Muscle of leg (tissue), 11 donors: ENCODE data around the gene MYO7B. TPM values are rescaled to one million over a fixed set of nuclear protein-coding genes. Genes with fewer than 3 reads are reported as not detected.

Source experiments
- DNase-seq: peaks from one replicate; pipeline ENCODE4 v3.0.0; 2013
- H3K27ac ChIP-seq: one replicate; pipeline ENCODE4 v1.5.1; 2013; ENCODE audit warnings: mild to moderate bottlenecking, low read length, control low read depth
- H3K27me3 ChIP-seq: one replicate; pipeline ENCODE4 v1.6.1; 2013; ENCODE audit warnings: low read length; ENCODE audit not compliant: control insufficient read depth, insufficient read depth
- H3K36me3 ChIP-seq: one replicate; pipeline ENCODE4 v1.6.1; 2013; ENCODE audit warnings: low read length; ENCODE audit not compliant: control insufficient read depth, insufficient read depth
- H3K4me1 ChIP-seq: one replicate; pipeline ENCODE4 v1.6.1; 2013; ENCODE audit warnings: low read length; ENCODE audit not compliant: control insufficient read depth, insufficient read depth
- H3K4me3 ChIP-seq: one replicate; pipeline ENCODE4 v1.5.1; 2013; ENCODE audit warnings: low read length, control low read depth
- H3K9me3 ChIP-seq: replicated peaks from 2 replicates; pipeline ENCODE4 v1.6.1; 2013; ENCODE audit warnings: low read depth, low read length; ENCODE audit not compliant: control insufficient read depth
- WGBS: methylation state at CpG from one replicate; pipeline ENCODE4 v1.1.5; 2013; ENCODE audit warnings: missing lambda C conversion rate; ENCODE audit not compliant: insufficient coverage; 5-methylcytosine and 5-hydroxymethylcytosine counted together
- polyA plus RNA-seq, 8 donors: library from polyadenylated mRNA; unstranded; fragments of 120-200 nt; gene quantifications; one replicate each; pipeline versions ENCODE4 v1.2.1 to v1.2.3, GENCODE V29; 2013; ENCODE audit warnings: inconsistent platforms in 1 of 8, low replicate concordance in 1 of 8; ENCODE audit not compliant: insufficient read length in 8 of 8, insufficient read depth in 1 of 8
- total RNA-seq: library from RNA; stranded (reverse); fragments of 120-200 nt; gene quantifications from one replicate; pipeline ENCODE4 v1.2.4, GENCODE V29; 2013

Gene MYO7B
- total and polyA plus RNA-seq, 9 donors = 0.31 to 15.1 (median 0.76) TPM

- no peak overlapping the region for H3K27ac ChIP-seq
- H3K4me1 ChIP-seq = peaks cover 32% of the 10 kb centered on the region
- no peak overlapping the region for H3K4me3 ChIP-seq
- H3K9me3 ChIP-seq = no peaks in the 10 kb centered on the region
- WGBS = 78% methylated on average over 12 of the region's 14 CpGs
- H3K27me3 ChIP-seq = peaks cover 21% of the 10 kb centered on the region
- DNase-seq = no peak
- peaks cover 2% of the 10 kb centered on the region for H3K36me3 ChIP-seq
These were observed 136.2 kb downstream of the MYO7B start for GRCh38 chr2:127671557-127672302.

- 73% methylated on average over 17 of the region's 20 CpGs for WGBS
- no peak overlapping the region for H3K27ac ChIP-seq
- DNase-seq = no peak
- peaks cover 2% of the 10 kb centered on the region for H3K36me3 ChIP-seq
- H3K4me1 ChIP-seq = peaks cover 35% of the 10 kb centered on the region
- H3K9me3 ChIP-seq = no peaks in the 10 kb centered on the region
- H3K27me3 ChIP-seq = peaks cover 30% of the 10 kb centered on the region
- no peak overlapping the region for H3K4me3 ChIP-seq
These were observed 137.1 kb downstream of the MYO7B start for GRCh38 chr2:127672341-127673224.

GRCh38 chr2:127673291-127674069, 138.0 kb downstream of the MYO7B start:
- H3K9me3 ChIP-seq = no peaks in the 10 kb centered on the region
- peak overlapping the region; percentile 29 for H3K27ac ChIP-seq
- peaks cover 35% of the 10 kb centered on the region for H3K4me1 ChIP-seq
- no peak for DNase-seq
- H3K27me3 ChIP-seq = peaks cover 36% of the 10 kb centered on the region
- 74% methylated on average over 14 of the region's 17 CpGs for WGBS
- H3K4me3 ChIP-seq = peak overlapping the region; percentile 41
- H3K36me3 ChIP-seq = peaks cover 2% of the 10 kb centered on the region

GRCh38 chr2:127674241-127675209, 139.0 kb downstream of the MYO7B start:
- H3K4me3 ChIP-seq = peak overlapping the region; percentile 41
- H3K27me3 ChIP-seq = peaks cover 35% of the 10 kb centered on the region
- no peaks in the 10 kb centered on the region for H3K9me3 ChIP-seq
- no peak overlapping the region for H3K27ac ChIP-seq
- H3K4me1 ChIP-seq = peaks cover 35% of the 10 kb centered on the region
- peak; percentile 36 for DNase-seq
- H3K36me3 ChIP-seq = peaks cover 2% of the 10 kb centered on the region
- 3% methylated on average over 60 of the region's 72 CpGs for WGBS

- peaks cover 2% of the 10 kb centered on the region for H3K36me3 ChIP-seq
- no peaks in the 10 kb centered on the region for H3K9me3 ChIP-seq
- 0% methylated on average over 32 of the region's 56 CpGs for WGBS
- peaks cover 36% of the 10 kb centered on the region for H3K27me3 ChIP-seq
- H3K4me3 ChIP-seq = peak within 1 kb of the TSS; percentile 47
- no peak within 1 kb of the TSS for H3K27ac ChIP-seq
- peak; percentile 48 for DNase-seq
- peaks cover 37% of the 10 kb centered on the region for H3K4me1 ChIP-seq
These were observed 140.1 kb downstream of the MYO7B start, which contains the start of gene LIMS2 for GRCh38 chr2:127675331-127676261. LIMS2 (minus strand) TSS chr2:127675530; CDS start chr2:127675024, 506 bp downstream.

- DNase-seq = no peak
- Histone ChIP-seq H3K4me3 (no peak overlapping the region), H3K36me3 (peaks cover 2% of the 10 kb centered on the region), H3K27ac (no peak overlapping the region), H3K9me3 (no peaks in the 10 kb centered on the region), H3K27me3 (peaks cover 37% of the 10 kb centered on the region), H3K4me1 (peaks cover 47% of the 10 kb centered on the region)
- no CpG with 5 or more reads among the region's 2 CpGs for WGBS
These were observed 141.4 kb downstream of the MYO7B start for GRCh38 chr2:127676906-127677305.

- no peak for DNase-seq
- H3K4me3 ChIP-seq = no peak overlapping the region
- H3K27me3 ChIP-seq = peaks cover 37% of the 10 kb centered on the region
- H3K27ac ChIP-seq = no peak overlapping the region
- peaks cover 42% of the 10 kb centered on the region for H3K4me1 ChIP-seq
- H3K9me3 ChIP-seq = no peaks in the 10 kb centered on the region
- H3K36me3 ChIP-seq = peaks cover 2% of the 10 kb centered on the region
- 81% methylated on average over 10 of the region's 10 CpGs for WGBS
These were observed 143.0 kb downstream of the MYO7B start for GRCh38 chr2:127678531-127678930.

- no peak overlapping the region for H3K4me3 ChIP-seq
- 79% methylated on average over 4 of the region's 6 CpGs for WGBS
- H3K4me1 ChIP-seq = peaks cover 41% of the 10 kb centered on the region
- H3K27ac ChIP-seq = no peak overlapping the region
- no peaks in the 10 kb centered on the region for H3K36me3 ChIP-seq
- no peaks in the 10 kb centered on the region for H3K9me3 ChIP-seq
- DNase-seq = no peak
- H3K27me3 ChIP-seq = peaks cover 35% of the 10 kb centered on the region
These were observed 143.5 kb downstream of the MYO7B start for GRCh38 chr2:127678991-127679390.
